Stimulated activated CD4-positive, alpha-beta T cell treated with anti-CD3 and anti-CD28 coated beads, Interleukin-2, amount 100 ng/mL, for 24 hours (primary cell): ENCODE results near the gene FCN2.

Source experiments
- DNase-seq, 2 donors: peaks; one replicate each; pipeline ENCODE4 v3.0.0-alpha.2; 2020

FCN2 gene

GRCh38 chr9:134935056-134935640 lies 54.5 kb downstream of the FCN2 start:
- no peak for DNase-seq

GRCh38 chr9:134935701-134936345 lies 55.2 kb downstream of the FCN2 start:
- DNase-seq, result no peak

- DNase-seq, result no peak
These were observed 55.9 kb downstream of the FCN2 start for GRCh38 chr9:134936346-134937163.
